K562 (cell line): ENCODE results near the gene DPH7. TPM values are rescaled to one million over a fixed set of nuclear protein-coding genes. Genes with fewer than 3 reads are reported as not detected.

Experiments used
- CEBPZ ChIP-seq: fragments of 150-350 bp; IDR thresholded peaks from 2 replicates; pipeline ENCODE4 v1.6.1; 2014; ENCODE audit warnings: low read depth, mild to moderate bottlenecking, low read length, borderline replicate concordance
- GABPA ChIP-seq: fragments of 200-800 bp; sonication (Bioruptor generic); conservative IDR thresholded peaks from 2 replicates; pipeline ENCODE4 v1.6.1; 2016; ENCODE audit warnings: low read depth, missing genetic modification characterization, missing compliant biosample characterization
- KDM5B ChIP-seq: fragments of 200-600 bp; sonication (generic); IDR thresholded peaks from 2 replicates; pipeline ENCODE4 v1.6.1; 2012; ENCODE audit warnings: low read depth, mild to moderate bottlenecking, moderate library complexity, low read length, control low read depth, inconsistent platforms; ENCODE audit not compliant: insufficient replicate concordance
- MAZ ChIP-seq, 2 experiments: fragments of 450-650 bp in 1 of 2; sonication (generic) in 1 of 2; formaldehyde crosslinking; IDR thresholded peaks in 1 of 2; conservative IDR thresholded peaks in 1 of 2; 2 replicates each; pipeline versions ENCODE4 v1.4.0 to v1.5.0; 2020; ENCODE audit warnings: mild to moderate bottlenecking in 1 of 2, missing genetic modification reagents in 1 of 2
- MEIS2 ChIP-seq: fragments of 450-650 bp; IDR thresholded peaks from 2 replicates; pipeline ENCODE4 v1.6.1; 2014; ENCODE audit warnings: mild to moderate bottlenecking; ENCODE audit not compliant: partially characterized antibody
- MXI1 ChIP-seq: IDR thresholded peaks from 2 replicates; pipeline ENCODE4 v1.6.1; 2011; ENCODE audit warnings: low read depth, mild to moderate bottlenecking, improper control_type of control experiment, low read length
- PHB ChIP-seq: fragments of 250-450 bp; sonication (Bioruptor Pico); IDR thresholded peaks from 2 replicates; pipeline ENCODE4 v1.5.0; 2021
- RNF219 ChIP-seq: fragments of 250-450 bp; sonication (Bioruptor Pico); IDR thresholded peaks from 2 replicates; pipeline ENCODE4 v1.5.0; 2022; ENCODE audit warnings: mild to moderate bottlenecking
- SMAD4 ChIP-seq: fragments of 250-450 bp; sonication (Bioruptor Pico); conservative IDR thresholded peaks from 2 replicates; pipeline ENCODE4 v1.8.0; 2021; ENCODE audit warnings: inconsistent platforms, mild to moderate bottlenecking, moderate library complexity
- TAF9B ChIP-seq: fragments of 450-650 bp; IDR thresholded peaks from 2 replicates; pipeline ENCODE4 v1.6.1; 2018; ENCODE audit warnings: mild to moderate bottlenecking; ENCODE audit not compliant: partially characterized antibody
- ZNF282 ChIP-seq: sonication (generic); formaldehyde crosslinking; IDR thresholded peaks from 2 replicates; pipeline ENCODE4 v1.8.1; 2023; ENCODE audit warnings: missing genetic modification reagents
- ZNF324 ChIP-seq: fragments of 250-450 bp; sonication (Bioruptor Pico); IDR thresholded peaks from 2 replicates; pipeline ENCODE4 v1.4.0; 2020; ENCODE audit warnings: mild to moderate bottlenecking
- polyA plus RNA-seq, 8 experiments: library from polyadenylated mRNA; depleted of rRNA in 4 of 8; stranded (reverse) in 5 of 8; unstranded in 3 of 8; fragments of >200 nt; fragmentation: Nextera tagmentation in 2 of 8; fragmentation: Illumina TruSeq in 1 of 8; extraction: Ambion mirVana in 2 of 8; extraction: Trizol in 1 of 8; gene quantifications; 2 replicates each; pipeline versions ENCODE4 v1.2.1 to v1.2.3, GENCODE V29; 2011 to 2014; ENCODE audit warnings: inconsistent platforms in 1 of 8, missing spikeins in 1 of 8
- total RNA-seq, 7 experiments: library from RNA; depleted of rRNA in 6 of 7; stranded (reverse); fragments of >200 nt in 6 of 7; fragmentation: Illumina TruSeq in 2 of 7; extraction: Trizol in 2 of 7; gene quantifications; 2 replicates each; pipeline versions ENCODE4 v1.2.1 to v1.2.3, GENCODE V29; 2011 to 2021; ENCODE audit warnings: low replicate concordance in 1 of 7
- TF ChIP-seq, protein P1 (sequence below), 2 experiments: IDR thresholded peaks in 1 of 2; conservative IDR thresholded peaks in 1 of 2; 2 replicates each; pipeline ENCODE4 v1.6.1; 2016; ENCODE audit warnings: low read depth in 2 of 2, mild to moderate bottlenecking in 1 of 2, missing compliant biosample characterization in 1 of 2, missing genetic modification characterization in 1 of 2, moderate library complexity in 1 of 2
- TF ChIP-seq, protein P2 (sequence below): sonication (generic); formaldehyde crosslinking; IDR thresholded peaks from 2 replicates; pipeline ENCODE4 v1.8.1; 2023; ENCODE audit warnings: mild to moderate bottlenecking, missing genetic modification reagents, moderate library complexity

The DPH7 gene
- total and polyA plus RNA-seq, 9 of the 15 experiments (the other 6 are each of a cell fraction or from before 2014, with no cell fraction given) = 13.9 to 68.6 (median 41.3) TPM

DNA sequence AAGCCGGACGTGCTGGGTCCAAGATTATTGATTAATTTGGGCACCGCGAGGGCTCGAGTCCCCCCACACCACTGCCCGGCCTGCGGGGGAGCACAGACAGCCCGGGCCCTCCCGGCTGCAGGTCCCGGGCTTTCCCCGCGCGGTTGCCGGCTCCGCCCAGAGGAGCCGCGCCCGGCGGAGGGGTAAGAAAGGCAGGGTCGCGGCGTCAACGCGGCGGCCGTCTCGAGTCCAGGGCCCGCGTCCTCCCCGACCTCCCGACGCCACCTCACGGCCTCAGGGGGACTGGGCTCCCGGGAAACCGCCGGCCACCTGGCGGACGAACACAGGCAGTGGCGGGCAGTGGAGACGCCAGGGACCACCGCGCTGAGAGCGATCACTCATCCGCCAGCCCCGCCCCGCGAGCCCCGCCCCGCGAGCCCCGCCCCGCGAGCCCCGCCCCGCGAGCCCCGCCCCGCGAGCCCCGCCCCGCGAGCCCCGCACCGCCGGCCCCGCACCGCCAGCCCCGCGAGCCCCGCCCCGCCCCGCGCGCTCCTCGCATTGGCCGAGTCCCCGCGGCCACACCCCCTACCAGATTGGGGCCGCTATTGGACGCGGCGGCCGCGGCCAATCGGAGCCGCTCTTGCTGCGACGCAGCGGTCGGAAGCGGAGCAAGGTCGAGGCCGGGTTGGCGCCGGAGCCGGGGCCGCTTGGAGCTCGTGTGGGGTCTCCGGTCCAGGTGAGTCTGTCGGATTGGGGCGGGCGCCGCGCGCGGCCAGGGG is 27.3 kb downstream of the DPH7 start, which contains the start of gene MRPL41 (continued):
- TF ChIP-seq, protein P1, sequence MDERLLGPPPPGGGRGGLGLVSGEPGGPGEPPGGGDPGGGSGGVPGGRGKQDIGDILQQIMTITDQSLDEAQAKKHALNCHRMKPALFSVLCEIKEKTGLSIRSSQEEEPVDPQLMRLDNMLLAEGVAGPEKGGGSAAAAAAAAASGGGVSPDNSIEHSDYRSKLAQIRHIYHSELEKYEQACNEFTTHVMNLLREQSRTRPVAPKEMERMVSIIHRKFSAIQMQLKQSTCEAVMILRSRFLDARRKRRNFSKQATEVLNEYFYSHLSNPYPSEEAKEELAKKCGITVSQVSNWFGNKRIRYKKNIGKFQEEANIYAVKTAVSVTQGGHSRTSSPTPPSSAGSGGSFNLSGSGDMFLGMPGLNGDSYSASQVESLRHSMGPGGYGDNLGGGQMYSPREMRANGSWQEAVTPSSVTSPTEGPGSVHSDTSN (CRISPR knock-in tag; IDR thresholded peaks at IDR 0.05; ENCODE audit: low read depth) = peak; percentile 32; the same call in 1 of the 2 replicates
- TF ChIP-seq, protein P1 (tag; conservative IDR thresholded peaks at IDR 0.05; ENCODE audit: low read depth) = no peak
- TF ChIP-seq PHB (CRISPR knock-in tag) = no peak
- TF ChIP-seq, protein P2, sequence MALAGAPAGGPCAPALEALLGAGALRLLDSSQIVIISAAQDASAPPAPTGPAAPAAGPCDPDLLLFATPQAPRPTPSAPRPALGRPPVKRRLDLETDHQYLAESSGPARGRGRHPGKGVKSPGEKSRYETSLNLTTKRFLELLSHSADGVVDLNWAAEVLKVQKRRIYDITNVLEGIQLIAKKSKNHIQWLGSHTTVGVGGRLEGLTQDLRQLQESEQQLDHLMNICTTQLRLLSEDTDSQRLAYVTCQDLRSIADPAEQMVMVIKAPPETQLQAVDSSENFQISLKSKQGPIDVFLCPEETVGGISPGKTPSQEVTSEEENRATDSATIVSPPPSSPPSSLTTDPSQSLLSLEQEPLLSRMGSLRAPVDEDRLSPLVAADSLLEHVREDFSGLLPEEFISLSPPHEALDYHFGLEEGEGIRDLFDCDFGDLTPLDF (CRISPR knock-in tag) = no peak
- TF ChIP-seq MXI1 = no peak
- peak; percentile 67 for TF ChIP-seq MEIS2
- TF ChIP-seq MAZ (CRISPR knock-in tag; conservative IDR thresholded peaks at IDR 0.05 in 1 of 2, IDR thresholded peaks at IDR 0.05 in 1 of 2) = peak; percentile 67 to 74; a peak in 3 of 4 replicates
- no peak for TF ChIP-seq RNF219
- no peak for TF ChIP-seq ZNF282 (CRISPR knock-in tag)
- TF ChIP-seq SMAD4 (CRISPR knock-in tag) = peak; percentile 58
- peak; percentile 72 for TF ChIP-seq KDM5B
- TF ChIP-seq GABPA = peak; percentile 30; the same call in 1 of the 2 replicates
- no peak for TF ChIP-seq TAF9B
- TF ChIP-seq ZNF324 = no peak
- no peak for TF ChIP-seq CEBPZ
